Uterus (tissue), 4 donors: Measurements from ENCODE around the gene LSAMP. TPM values are rescaled to one million over a fixed set of nuclear protein-coding genes. Genes with fewer than 3 reads are reported as not detected.

Experiments
- DNase-seq, 2 donors: peaks; one replicate each; pipeline ENCODE4 v3.0.0-alpha.2; 2019 to 2020
- H3K27ac ChIP-seq, 2 donors: fragments of 200-600 bp; sonication (generic); 1 replicate in 1 of 2; 2 replicates in 1 of 2; pipeline ENCODE4 v1.5.1; 2016 to 2018
- H3K27me3 ChIP-seq, 2 donors: fragments of 200-600 bp; sonication (generic); one replicate each; pipeline ENCODE4 v1.5.1; 2018 to 2019; ENCODE audit warnings: control low read depth in 1 of 2
- H3K36me3 ChIP-seq, 2 donors: fragments of 200-600 bp; sonication (generic); one replicate each; pipeline ENCODE4 v1.5.1; 2019; ENCODE audit warnings: control low read depth in 1 of 2
- H3K4me1 ChIP-seq, 2 donors: fragments of 200-600 bp; sonication (generic); one replicate each; pipeline ENCODE4 v1.5.1; 2018 to 2019; ENCODE audit warnings: control low read depth in 1 of 2
- H3K4me3 ChIP-seq, 2 donors: fragments of 200-600 bp; sonication (generic); 1 replicate in 1 of 2; 2 replicates in 1 of 2; pipeline ENCODE4 v1.5.1; 2018 to 2019; ENCODE audit warnings: mild to moderate bottlenecking in 1 of 2
- H3K9me3 ChIP-seq, 2 donors: fragments of 200-600 bp; sonication (generic); one replicate each; pipeline ENCODE4 v1.5.1; 2019; ENCODE audit warnings: control low read depth in 1 of 2
- POLR2A ChIP-seq, 2 donors: fragments of 450-650 bp; IDR thresholded peaks; one replicate each; pipeline ENCODE4 v1.6.1; 2016; ENCODE audit warnings: antibody characterized with exemption in 2 of 2, mild to moderate bottlenecking in 1 of 2, moderate library complexity in 1 of 2
- intact Hi-C: fragments of 100-400 bp; cut with DNase I; formaldehyde crosslinking; loops from one replicate; pipeline ENCODE4 v1.15.1; 2023; ENCODE audit warnings: low total_unique reads
- total RNA-seq, 4 donors: library from RNA; depleted of rRNA in 3 of 4; stranded (reverse); fragments of >200 nt in 3 of 4; gene quantifications; one replicate each; pipeline versions ENCODE4 v1.1.0 to v1.2.4, GENCODE V29; 2014 to 2023
- TF ChIP-seq, protein P1 (sequence below), 4 experiments: fragments of 200-600 bp in 2 of 4; fragments of 450-650 bp in 2 of 4; sonication (generic) in 2 of 4; IDR thresholded peaks; one replicate each; pipeline ENCODE4 v1.5.1; 2016 to 2019; ENCODE audit warnings: antibody characterized with exemption in 4 of 4, mild to moderate bottlenecking in 2 of 4, moderate library complexity in 1 of 4
- donor health status: DM: yes; HTN: yes; CAD: no.

Gene LSAMP
- total RNA-seq, 4 donors from 2014 or later = 0.26 to 25.8 (median 1.8) TPM

DNA sequence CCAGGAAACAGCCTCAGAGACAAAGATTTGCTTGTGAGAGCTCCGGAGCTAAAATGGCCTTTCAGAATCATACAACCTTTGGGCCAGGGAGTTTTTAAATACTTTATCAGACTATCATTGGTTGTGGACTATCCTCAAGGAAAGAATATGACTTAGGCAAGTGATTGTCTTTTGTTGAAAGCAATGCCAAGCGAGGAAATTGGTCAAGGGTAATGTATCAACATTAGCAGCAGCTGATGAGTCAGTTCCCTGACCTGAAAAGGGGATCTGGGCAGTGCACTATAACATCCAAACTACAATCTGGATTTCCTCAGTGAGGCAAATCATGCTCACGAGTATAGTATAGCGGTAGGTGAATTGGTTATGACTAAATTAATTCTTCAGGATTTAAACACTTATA is 303.6 kb downstream of the LSAMP start:
- DNase-seq = no peak
- no peaks in the 10 kb centered on the region for H3K4me1 ChIP-seq
- intact Hi-C loops = no loop called here
- H3K9me3 ChIP-seq = no peaks in the 10 kb centered on the region
- TF ChIP-seq, protein P1, sequence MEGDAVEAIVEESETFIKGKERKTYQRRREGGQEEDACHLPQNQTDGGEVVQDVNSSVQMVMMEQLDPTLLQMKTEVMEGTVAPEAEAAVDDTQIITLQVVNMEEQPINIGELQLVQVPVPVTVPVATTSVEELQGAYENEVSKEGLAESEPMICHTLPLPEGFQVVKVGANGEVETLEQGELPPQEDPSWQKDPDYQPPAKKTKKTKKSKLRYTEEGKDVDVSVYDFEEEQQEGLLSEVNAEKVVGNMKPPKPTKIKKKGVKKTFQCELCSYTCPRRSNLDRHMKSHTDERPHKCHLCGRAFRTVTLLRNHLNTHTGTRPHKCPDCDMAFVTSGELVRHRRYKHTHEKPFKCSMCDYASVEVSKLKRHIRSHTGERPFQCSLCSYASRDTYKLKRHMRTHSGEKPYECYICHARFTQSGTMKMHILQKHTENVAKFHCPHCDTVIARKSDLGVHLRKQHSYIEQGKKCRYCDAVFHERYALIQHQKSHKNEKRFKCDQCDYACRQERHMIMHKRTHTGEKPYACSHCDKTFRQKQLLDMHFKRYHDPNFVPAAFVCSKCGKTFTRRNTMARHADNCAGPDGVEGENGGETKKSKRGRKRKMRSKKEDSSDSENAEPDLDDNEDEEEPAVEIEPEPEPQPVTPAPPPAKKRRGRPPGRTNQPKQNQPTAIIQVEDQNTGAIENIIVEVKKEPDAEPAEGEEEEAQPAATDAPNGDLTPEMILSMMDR (IDR thresholded peaks at IDR 0.05) = no peak
- TF ChIP-seq POLR2A (IDR thresholded peaks at IDR 0.05) = no peak
- H3K27ac ChIP-seq = no peak overlapping the region
- no peaks in the 10 kb centered on the region for H3K36me3 ChIP-seq
- H3K27me3 ChIP-seq = no peaks in the 10 kb centered on the region
- H3K4me3 ChIP-seq = no peak overlapping the region

- Histone ChIP-seq H3K4me3 (no peak overlapping the region), H3K4me1 (no peaks in the 10 kb centered on the region), H3K36me3 (no peaks in the 10 kb centered on the region), H3K27me3 (no peaks in the 10 kb centered on the region), H3K27ac (no peak overlapping the region), H3K9me3 (no peaks in the 10 kb centered on the region)
- intact Hi-C loops = no loop called here
- no peak for DNase-seq
- TF ChIP-seq, protein P1 (IDR thresholded peaks at IDR 0.05) = peak; percentile 19 to 30 (median 25)
- no peak for TF ChIP-seq POLR2A (IDR thresholded peaks at IDR 0.05)
Observed at GRCh38 chr3:116140100-116140689, 305.1 kb downstream of the LSAMP start.

DNA sequence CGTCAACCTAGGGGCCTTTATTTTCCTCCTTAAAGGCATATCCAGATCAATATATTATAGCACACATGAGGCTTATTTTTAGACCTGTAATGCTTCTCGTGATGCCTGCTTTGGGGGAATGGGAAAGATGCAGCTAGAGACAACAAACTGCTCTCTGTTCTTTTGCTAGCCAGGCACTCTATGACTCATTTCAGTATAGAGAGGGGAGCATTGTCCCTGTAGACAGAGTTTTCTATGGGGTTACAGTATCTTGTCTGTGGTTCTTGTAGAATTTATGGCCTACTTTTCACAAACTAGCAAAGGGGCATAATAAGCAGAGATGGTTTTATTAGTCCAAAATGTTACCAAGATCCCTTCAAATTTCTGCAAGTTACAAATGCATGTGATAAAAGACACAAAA is 305.6 kb downstream of the LSAMP start:
- intact Hi-C loops = no loop called here
- no peaks in the 10 kb centered on the region for H3K36me3 ChIP-seq
- no peaks in the 10 kb centered on the region for H3K9me3 ChIP-seq
- TF ChIP-seq POLR2A (IDR thresholded peaks at IDR 0.05) = no peak
- TF ChIP-seq, protein P1 (IDR thresholded peaks at IDR 0.05) = no peak
- H3K4me3 ChIP-seq = no peak overlapping the region
- no peak overlapping the region for H3K27ac ChIP-seq
- no peaks in the 10 kb centered on the region for H3K27me3 ChIP-seq
- no peaks in the 10 kb centered on the region for H3K4me1 ChIP-seq
- DNase-seq = no peak

DNA sequence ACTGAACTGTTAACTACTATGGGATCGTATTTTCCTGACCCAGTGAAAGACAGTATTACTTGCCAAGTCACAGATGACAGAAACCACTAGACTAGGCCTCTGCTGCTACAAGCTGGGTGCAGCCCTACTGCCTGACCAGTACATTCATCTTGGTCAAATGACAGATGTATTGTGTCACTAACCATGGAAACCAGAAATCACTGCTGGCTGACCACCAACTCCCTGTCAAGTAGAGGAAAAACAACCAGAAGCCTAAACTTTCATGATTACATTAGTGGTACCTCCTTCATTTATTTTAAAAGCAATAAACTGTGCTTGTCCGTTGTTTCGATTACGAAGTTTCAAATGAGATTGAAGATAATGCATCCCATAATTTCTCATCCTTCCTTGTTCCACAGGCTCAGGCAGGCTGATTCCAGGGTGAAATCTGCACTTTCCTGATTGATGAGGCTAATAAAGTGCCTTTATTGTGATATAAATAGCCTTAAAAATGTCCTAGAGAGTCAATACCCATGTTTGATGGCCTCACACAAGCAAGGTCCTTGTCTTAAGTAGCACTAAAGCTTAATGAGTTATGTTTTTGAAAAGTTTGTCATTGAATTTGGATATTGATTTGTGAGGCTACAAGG is 309.7 kb downstream of the LSAMP start:
- peak; percentile 21 to 60 for DNase-seq
- Histone ChIP-seq H3K9me3 (no peaks in the 10 kb centered on the region), H3K27ac (peak overlapping the region in 1 of 2 donors; percentile 37), H3K27me3 (no peaks in the 10 kb centered on the region), H3K4me3 (no peak overlapping the region), H3K36me3 (no peaks in the 10 kb centered on the region), H3K4me1 (no peaks in the 10 kb centered on the region)
- intact Hi-C loops = no loop called here
- no peak for TF ChIP-seq POLR2A (IDR thresholded peaks at IDR 0.05)

DNA sequence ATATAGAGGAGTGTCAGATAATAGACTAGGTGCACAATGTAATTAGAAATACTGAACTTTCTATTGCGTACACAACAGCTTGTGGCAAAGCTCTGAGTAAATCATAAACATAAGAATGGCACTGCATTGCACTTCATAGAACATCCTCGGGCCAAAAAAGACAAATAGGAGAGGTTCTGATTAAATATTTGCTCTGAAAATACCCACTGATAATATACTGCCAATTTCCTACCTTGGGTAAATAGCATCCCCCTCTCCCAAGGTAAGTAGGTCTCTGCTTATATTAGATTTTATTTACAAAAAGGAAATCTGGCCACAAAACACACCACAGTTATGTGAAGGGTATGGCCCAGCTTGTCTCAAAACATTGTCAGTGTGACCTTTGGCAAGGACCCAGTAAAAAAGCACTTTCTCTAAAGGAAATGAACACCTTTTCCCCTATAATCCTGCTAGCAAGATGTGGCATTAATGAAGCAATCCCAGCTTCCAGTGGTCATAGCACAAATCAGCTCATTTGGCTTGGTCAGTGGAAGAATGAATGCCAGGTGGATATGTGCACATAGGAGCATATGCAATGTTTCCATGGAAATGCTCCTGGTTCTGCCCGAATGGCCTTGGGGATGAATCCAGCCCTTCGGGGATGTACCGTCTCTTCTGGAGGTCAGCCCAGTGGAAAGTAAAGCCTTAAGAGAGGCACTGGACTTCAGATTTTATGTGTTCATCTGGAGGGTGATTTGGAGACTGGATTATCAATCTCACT is 315.9 kb downstream of the LSAMP start:
- TF ChIP-seq, protein P1 (IDR thresholded peaks at IDR 0.05) = no peak
- TF ChIP-seq POLR2A (IDR thresholded peaks at IDR 0.05) = no peak
- no peak for DNase-seq
- intact Hi-C loops = no loop called here
- Histone ChIP-seq H3K4me3 (no peak overlapping the region), H3K9me3 (no peaks in the 10 kb centered on the region), H3K36me3 (peaks cover 0 to 3% of the 10 kb centered on the region in 2 donors), H3K27me3 (no peaks in the 10 kb centered on the region), H3K4me1 (no peaks in the 10 kb centered on the region), H3K27ac (no peak overlapping the region)
